HG02678 (cell line): ENCODE data around the gene PCDHB6.
"Not testable (repeated sequence)": the region's sequence is repeated elsewhere in the genome, so short reads cannot be mapped to it uniquely, and the experiment has no call there.

Experiments
- ATAC-seq: cut with Tn5 transposase; IDR thresholded peaks from one replicate; pipeline ENCODE4 v1.9.1; 2021; ENCODE audit warnings: mild to moderate bottlenecking, moderate library complexity; ENCODE audit not compliant: unreplicated experiment

PCDHB6 gene

GRCh38 chr5:141157901-141158300 is 8.0 kb downstream of the PCDHB6 start:
- not testable (repeated sequence) for ATAC-seq

GRCh38 chr5:141172381-141173204 is 22.7 kb downstream of the PCDHB6 start, which contains the start of gene PCDHB7:
PCDHB7 (plus strand) TSS chr5:141172644; CDS start chr5:141172836, 192 bp downstream.
- no peak for ATAC-seq

- ATAC-seq = not testable (repeated sequence)
Measured at GRCh38 chr5:141174291-141175104, 24.6 kb downstream of the PCDHB6 start.

GRCh38 chr5:141175933-141176332 is 26.1 kb downstream of the PCDHB6 start:
- ATAC-seq = no peak

GRCh38 chr5:141177577-141178191 is 27.8 kb downstream of the PCDHB6 start, which contains the start of gene PCDHB8:
PCDHB8 (plus strand) TSS chr5:141177790; CDS start chr5:141178035, 245 bp downstream.
- ATAC-seq = not testable (repeated sequence)

- not testable (repeated sequence) for ATAC-seq
Measured at GRCh38 chr5:141179371-141179770, 29.5 kb downstream of the PCDHB6 start.

GRCh38 chr5:141179876-141180275 is 30.0 kb downstream of the PCDHB6 start:
- not testable (repeated sequence) for ATAC-seq

GRCh38 chr5:141180313-141180712 is 30.5 kb downstream of the PCDHB6 start:
- no peak for ATAC-seq

GRCh38 chr5:141182248-141182647 is 32.4 kb downstream of the PCDHB6 start, which contains the start of gene PCDHB16:
PCDHB16 (plus strand) TSS chr5:141182387; CDS start chr5:141182560, 173 bp downstream.
- ATAC-seq = no peak

GRCh38 chr5:141184117-141184855 is 34.4 kb downstream of the PCDHB6 start:
- not testable (repeated sequence) for ATAC-seq

GRCh38 chr5:141186897-141187512 is 37.1 kb downstream of the PCDHB6 start, which contains the start of gene PCDHB9:
PCDHB9 (plus strand) TSS chr5:141187161; CDS start chr5:141187319, 158 bp downstream.
- ATAC-seq = no peak

GRCh38 chr5:141188682-141189081 is 38.8 kb downstream of the PCDHB6 start:
- not testable (repeated sequence) for ATAC-seq

GRCh38 chr5:141189131-141189530 is 39.3 kb downstream of the PCDHB6 start:
- ATAC-seq = not testable (repeated sequence)

- ATAC-seq = no peak
Measured at GRCh38 chr5:141192110-141192725, 42.4 kb downstream of the PCDHB6 start, which contains the start of gene PCDHB10. PCDHB10 (plus strand) TSS chr5:141192353; CDS start chr5:141192553, 200 bp downstream.

GRCh38 chr5:141194332-141194731 is 44.5 kb downstream of the PCDHB6 start:
- not testable (repeated sequence) for ATAC-seq

- no peak for ATAC-seq
Measured at GRCh38 chr5:141196363-141196762, 46.5 kb downstream of the PCDHB6 start.

- no peak for ATAC-seq
Measured at GRCh38 chr5:141199359-141200235, 49.7 kb downstream of the PCDHB6 start, which contains the start of gene PCDHB11. PCDHB11 (plus strand) TSS chr5:141199627; CDS start chr5:141199775, 148 bp downstream.

GRCh38 chr5:141201126-141201525 is 51.3 kb downstream of the PCDHB6 start:
- not testable (repeated sequence) for ATAC-seq
